ENCODE results near the gene TAF11L5.
"Not testable (repeated sequence)": the region's sequence is repeated elsewhere in the genome, so short reads cannot be mapped to it uniquely, and the experiment has no call there.

TAF11L5 gene

DNA sequence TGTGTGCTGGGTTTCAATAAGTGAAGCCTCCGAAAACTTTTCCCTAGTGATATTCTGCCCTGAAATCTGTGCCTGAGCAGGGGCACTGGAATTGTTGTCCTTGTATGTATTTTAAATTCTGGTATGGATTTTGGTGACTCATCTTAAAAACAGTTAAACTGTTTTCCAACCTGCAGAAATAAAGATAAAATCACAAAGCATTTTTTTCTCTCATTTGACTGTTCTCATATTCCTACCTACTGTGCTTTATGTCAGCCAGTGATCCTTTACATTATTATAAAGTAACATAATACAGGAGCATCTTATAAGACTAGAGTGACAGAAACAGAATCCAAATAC is 37.9 kb upstream of the TAF11L5 start:
- Histone ChIP-seq H3K27ac (ENCODE audit: poor library complexity, severe bottlenecking) (no peak overlapping the region), H3K4me1 (ENCODE audit: insufficient read depth, poor library complexity, severe bottlenecking) (no peaks in the 10 kb centered on the region), H3K9me3 (ENCODE audit: severe bottlenecking) (no peaks in the 10 kb centered on the region), H3K27me3 (ENCODE audit: insufficient read depth, poor library complexity, severe bottlenecking) (peaks cover 3% of the 10 kb centered on the region), H3K36me3 (ENCODE audit: low read depth) (no peaks in the 10 kb centered on the region), H3K4me3 (ENCODE audit: severe bottlenecking) (no peak overlapping the region)
- ATAC-seq (ENCODE audit: low read depth), result no peak
- no peak for DNase-seq (ENCODE audit: low spot score)
- TF ChIP-seq, protein P1, sequence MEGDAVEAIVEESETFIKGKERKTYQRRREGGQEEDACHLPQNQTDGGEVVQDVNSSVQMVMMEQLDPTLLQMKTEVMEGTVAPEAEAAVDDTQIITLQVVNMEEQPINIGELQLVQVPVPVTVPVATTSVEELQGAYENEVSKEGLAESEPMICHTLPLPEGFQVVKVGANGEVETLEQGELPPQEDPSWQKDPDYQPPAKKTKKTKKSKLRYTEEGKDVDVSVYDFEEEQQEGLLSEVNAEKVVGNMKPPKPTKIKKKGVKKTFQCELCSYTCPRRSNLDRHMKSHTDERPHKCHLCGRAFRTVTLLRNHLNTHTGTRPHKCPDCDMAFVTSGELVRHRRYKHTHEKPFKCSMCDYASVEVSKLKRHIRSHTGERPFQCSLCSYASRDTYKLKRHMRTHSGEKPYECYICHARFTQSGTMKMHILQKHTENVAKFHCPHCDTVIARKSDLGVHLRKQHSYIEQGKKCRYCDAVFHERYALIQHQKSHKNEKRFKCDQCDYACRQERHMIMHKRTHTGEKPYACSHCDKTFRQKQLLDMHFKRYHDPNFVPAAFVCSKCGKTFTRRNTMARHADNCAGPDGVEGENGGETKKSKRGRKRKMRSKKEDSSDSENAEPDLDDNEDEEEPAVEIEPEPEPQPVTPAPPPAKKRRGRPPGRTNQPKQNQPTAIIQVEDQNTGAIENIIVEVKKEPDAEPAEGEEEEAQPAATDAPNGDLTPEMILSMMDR (IDR thresholded peaks at IDR 0.05; ENCODE audit: poor library complexity, severe bottlenecking), result no peak

DNA sequence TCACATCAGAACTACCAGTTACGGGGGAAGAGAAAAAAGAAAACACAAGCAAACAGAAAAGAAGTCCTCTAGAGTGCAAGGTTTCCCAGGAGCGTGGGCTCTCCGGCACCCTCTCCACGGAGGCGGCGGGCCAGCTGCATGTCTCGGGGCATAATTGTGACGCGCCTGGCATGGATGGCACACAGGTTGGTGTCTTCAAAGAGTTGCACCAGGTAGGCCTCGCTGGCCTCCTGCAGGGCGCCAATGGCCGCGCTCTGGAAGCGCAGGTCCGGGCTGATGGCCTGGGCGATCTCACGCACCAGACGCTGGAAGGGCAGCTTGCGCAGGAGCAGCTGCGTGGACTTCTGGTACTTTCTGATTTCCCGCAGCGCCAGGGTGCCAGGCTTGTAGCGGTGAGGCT is 33.8 kb upstream of the TAF11L5 start:
- H3K4me3 ChIP-seq (ENCODE audit: severe bottlenecking); H3K27ac ChIP-seq (ENCODE audit: poor library complexity, severe bottlenecking); ATAC-seq (ENCODE audit: low read depth); H3K4me1 ChIP-seq (ENCODE audit: insufficient read depth, poor library complexity, severe bottlenecking); H3K9me3 ChIP-seq (ENCODE audit: severe bottlenecking); DNase-seq (ENCODE audit: low spot score); H3K27me3 ChIP-seq (ENCODE audit: insufficient read depth, poor library complexity, severe bottlenecking); H3K36me3 ChIP-seq (ENCODE audit: low read depth): not testable (repeated sequence)

DNA sequence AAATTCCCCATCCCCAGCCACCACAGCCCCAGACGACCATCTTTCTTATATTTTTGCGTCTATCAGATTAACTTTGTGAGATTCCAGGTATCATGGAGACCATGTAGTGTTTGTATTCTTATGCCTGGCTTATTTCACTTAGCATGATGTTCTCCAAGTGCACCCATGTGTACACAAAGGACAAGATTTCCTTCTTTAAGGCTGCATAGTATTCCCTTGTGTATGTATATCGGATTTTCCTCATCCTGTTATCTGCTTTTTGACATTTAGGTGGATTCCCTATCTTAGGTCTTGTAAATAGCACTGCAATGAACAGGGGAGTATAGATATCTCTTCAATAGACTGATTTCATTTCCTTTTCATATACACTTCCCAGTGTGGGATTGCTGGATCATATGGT is 32.3 kb upstream of the TAF11L5 start:
- H3K27ac ChIP-seq (ENCODE audit: poor library complexity, severe bottlenecking), result no peak overlapping the region
- H3K9me3 ChIP-seq (ENCODE audit: severe bottlenecking), result no peaks in the 10 kb centered on the region
- TF ChIP-seq, protein P1 (IDR thresholded peaks at IDR 0.05; ENCODE audit: poor library complexity, severe bottlenecking), result no peak
- peaks cover 3% of the 10 kb centered on the region for H3K27me3 ChIP-seq (ENCODE audit: insufficient read depth, poor library complexity, severe bottlenecking)
- no peaks in the 10 kb centered on the region for H3K36me3 ChIP-seq (ENCODE audit: low read depth)
- ATAC-seq (ENCODE audit: low read depth) (no peak), DNase-seq (ENCODE audit: low spot score) (no peak)
- no peaks in the 10 kb centered on the region for H3K4me1 ChIP-seq (ENCODE audit: insufficient read depth, poor library complexity, severe bottlenecking)
- no peak overlapping the region for H3K4me3 ChIP-seq (ENCODE audit: severe bottlenecking)

DNA sequence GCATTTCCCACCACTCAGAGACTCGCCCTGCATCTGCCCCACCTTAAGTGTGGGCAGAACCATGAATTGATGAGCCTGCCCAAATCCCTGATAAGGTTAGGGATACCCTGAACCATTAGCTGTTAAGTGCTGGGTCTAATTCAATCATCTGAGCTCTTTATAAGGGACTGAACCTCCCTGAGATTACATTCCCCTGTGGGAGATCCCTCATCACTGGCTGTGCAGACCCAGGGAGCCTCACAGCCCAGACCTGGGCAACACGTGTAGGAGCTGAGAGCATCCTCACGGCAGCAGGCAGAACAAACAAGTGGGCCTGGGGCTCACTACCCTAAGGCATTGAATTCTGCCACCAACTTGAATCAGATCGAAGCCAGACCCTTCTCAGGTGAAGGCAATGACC is 27.6 kb upstream of the TAF11L5 start:
- TF ChIP-seq, protein P1 (IDR thresholded peaks at IDR 0.05; ENCODE audit: poor library complexity, severe bottlenecking), result no peak
- Histone ChIP-seq H3K4me3 (ENCODE audit: severe bottlenecking) (no peak overlapping the region), H3K4me1 (ENCODE audit: insufficient read depth, poor library complexity, severe bottlenecking) (no peaks in the 10 kb centered on the region), H3K27ac (ENCODE audit: poor library complexity, severe bottlenecking) (no peak overlapping the region), H3K9me3 (ENCODE audit: severe bottlenecking) (no peaks in the 10 kb centered on the region), H3K36me3 (ENCODE audit: low read depth) (no peaks in the 10 kb centered on the region), H3K27me3 (ENCODE audit: insufficient read depth, poor library complexity, severe bottlenecking) (no peaks in the 10 kb centered on the region)
- no peak for ATAC-seq (ENCODE audit: low read depth)
- no peak for DNase-seq (ENCODE audit: low spot score)

DNA sequence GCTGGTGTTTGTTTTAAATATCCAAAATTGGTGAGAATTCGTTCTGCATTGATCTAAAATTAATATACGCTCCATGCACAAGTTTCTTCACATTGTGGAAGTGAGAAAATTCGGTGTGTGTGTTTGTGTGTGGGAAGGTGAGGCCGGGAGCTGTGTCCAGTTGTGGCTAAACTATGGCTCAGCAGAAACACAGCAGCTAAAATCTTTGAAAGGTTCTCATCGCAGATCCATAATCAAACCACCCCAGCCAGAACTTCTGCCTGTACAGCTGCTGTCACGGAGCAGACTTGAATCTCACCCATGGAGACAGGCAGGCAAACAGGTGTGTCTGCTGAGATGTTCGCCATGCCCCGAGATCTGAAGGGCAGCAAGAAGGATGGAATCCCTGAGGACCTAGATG is 27.1 kb upstream of the TAF11L5 start, which contains the start of gene TAF11L2:
Gene TAF11L2 (plus strand): TSS at position 301 of the 400 bp plus-strand sequence.
- not testable (repeated sequence) for H3K4me3 ChIP-seq (ENCODE audit: severe bottlenecking); H3K36me3 ChIP-seq (ENCODE audit: low read depth); DNase-seq (ENCODE audit: low spot score); H3K27ac ChIP-seq (ENCODE audit: poor library complexity, severe bottlenecking); H3K9me3 ChIP-seq (ENCODE audit: severe bottlenecking); H3K27me3 ChIP-seq (ENCODE audit: insufficient read depth, poor library complexity, severe bottlenecking); ATAC-seq (ENCODE audit: low read depth); H3K4me1 ChIP-seq (ENCODE audit: insufficient read depth, poor library complexity, severe bottlenecking)

DNA sequence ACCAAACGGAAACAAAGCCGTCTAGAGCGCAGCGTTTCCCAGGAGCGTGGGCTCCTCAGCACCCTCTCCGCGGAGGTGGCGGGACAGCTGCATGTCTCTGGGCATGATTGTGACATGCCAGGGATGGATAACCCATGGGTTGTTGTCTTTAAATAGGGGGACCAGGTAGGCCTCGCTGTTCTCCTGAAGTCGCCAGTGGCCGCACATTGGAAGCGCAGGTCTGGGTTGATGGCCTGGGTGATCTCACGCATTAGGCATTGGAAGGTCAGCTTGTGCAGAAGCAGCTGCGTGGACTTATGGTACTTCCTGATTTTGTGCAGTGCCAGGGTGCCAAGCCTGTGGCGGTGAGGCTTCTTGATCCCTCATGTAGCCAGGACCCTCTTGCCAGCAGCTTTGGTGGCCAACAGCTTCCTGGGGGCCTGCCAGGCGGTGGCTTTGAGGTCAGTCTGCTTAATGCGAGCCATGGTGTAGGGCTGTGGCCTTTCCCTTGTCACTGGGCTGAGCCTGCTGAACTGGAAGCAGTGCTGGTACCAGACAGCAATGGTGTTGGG is 13.2 kb upstream of the TAF11L5 start:
- no peak for ATAC-seq (ENCODE audit: low read depth)
- peaks cover 2% of the 10 kb centered on the region for H3K27me3 ChIP-seq (ENCODE audit: insufficient read depth, poor library complexity, severe bottlenecking)
- no peaks in the 10 kb centered on the region for H3K9me3 ChIP-seq (ENCODE audit: severe bottlenecking)
- no peak overlapping the region for H3K4me3 ChIP-seq (ENCODE audit: severe bottlenecking)
- no peaks in the 10 kb centered on the region for H3K4me1 ChIP-seq (ENCODE audit: insufficient read depth, poor library complexity, severe bottlenecking)
- no peak overlapping the region for H3K27ac ChIP-seq (ENCODE audit: poor library complexity, severe bottlenecking)
- no peaks in the 10 kb centered on the region for H3K36me3 ChIP-seq (ENCODE audit: low read depth)
- DNase-seq (ENCODE audit: low spot score), result no peak
- TF ChIP-seq, protein P1 (IDR thresholded peaks at IDR 0.05; ENCODE audit: poor library complexity, severe bottlenecking), result no peak

DNA sequence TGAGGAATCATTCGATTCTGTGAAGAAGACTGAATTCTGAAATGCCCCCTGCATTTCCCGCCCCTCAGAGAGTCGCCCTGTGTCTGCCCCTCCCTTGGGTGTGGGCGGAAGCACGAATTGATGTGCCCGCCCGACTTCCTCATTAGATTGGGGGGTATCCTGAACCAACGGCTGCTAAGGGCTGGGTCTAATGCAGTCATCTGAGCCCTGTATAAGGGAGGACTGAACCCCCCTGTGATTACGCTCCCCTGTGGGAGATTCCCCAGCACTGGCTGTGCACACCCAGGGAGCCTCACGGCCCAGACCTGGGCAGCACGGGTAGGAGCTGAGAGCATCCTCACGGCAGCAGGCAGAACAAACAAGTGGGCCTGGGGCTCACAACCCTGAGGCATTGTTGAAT is 7.5 kb upstream of the TAF11L5 start:
- H3K4me1 ChIP-seq (ENCODE audit: insufficient read depth, poor library complexity, severe bottlenecking), result not testable (repeated sequence)
- peak; percentile 74 for DNase-seq (ENCODE audit: low spot score)

DNA sequence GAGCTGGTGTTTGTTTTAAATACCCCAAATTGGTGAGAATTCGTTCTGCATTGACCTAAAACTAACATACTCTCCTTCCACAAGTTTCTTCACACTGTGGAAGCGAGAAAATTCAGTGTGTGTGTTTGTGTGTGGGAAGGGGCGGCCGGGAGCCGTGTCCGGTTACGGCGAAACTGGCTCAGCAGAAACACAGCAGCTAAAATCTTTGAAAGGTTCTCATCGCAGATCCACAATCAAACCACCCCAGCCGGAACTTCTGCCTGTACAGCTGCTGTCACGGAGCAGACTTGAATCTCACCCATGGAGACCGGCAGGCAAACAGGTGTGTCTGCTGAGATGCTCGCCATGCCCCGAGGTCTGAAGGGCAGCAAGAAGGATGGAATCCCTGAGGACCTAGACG is 7.0 kb upstream of the TAF11L5 start, which contains the start of gene TAF11L3:
Gene TAF11L3 (plus strand): TSS at position 301 of the 400 bp plus-strand sequence.
- H3K36me3 ChIP-seq (ENCODE audit: low read depth); H3K27ac ChIP-seq (ENCODE audit: poor library complexity, severe bottlenecking); ATAC-seq (ENCODE audit: low read depth); DNase-seq (ENCODE audit: low spot score); H3K4me3 ChIP-seq (ENCODE audit: severe bottlenecking); H3K9me3 ChIP-seq (ENCODE audit: severe bottlenecking); H3K4me1 ChIP-seq (ENCODE audit: insufficient read depth, poor library complexity, severe bottlenecking); H3K27me3 ChIP-seq (ENCODE audit: insufficient read depth, poor library complexity, severe bottlenecking): not testable (repeated sequence)

More for the DNA sequence above, 7.5 kb upstream of the TAF11L5 start:
- H3K27me3 ChIP-seq (ENCODE audit: insufficient read depth, poor library complexity, severe bottlenecking); H3K9me3 ChIP-seq (ENCODE audit: severe bottlenecking); H3K27ac ChIP-seq (ENCODE audit: poor library complexity, severe bottlenecking); H3K36me3 ChIP-seq (ENCODE audit: low read depth); H3K4me3 ChIP-seq (ENCODE audit: severe bottlenecking); ATAC-seq (ENCODE audit: low read depth): not testable (repeated sequence)

Measured in RWPE2 (cell line).